Smooth muscle cell (in vitro differentiated cells): Measurements from ENCODE around the gene CCIN. TPM values are rescaled to one million over a fixed set of nuclear protein-coding genes. Genes with fewer than 3 reads are reported as not detected.

Experiments
- DNase-seq: peaks from one replicate; lab custom pipeline; 2025; ENCODE audit not compliant: unreplicated experiment; lab: John Stamatoyannopoulos, UW
- H2AFZ ChIP-seq: fragments of 200-600 bp; sonication (generic); 2 replicates; pipeline ENCODE4 v1.6.0; 2016; ENCODE audit warnings: antibody characterized with exemption, low read depth, mild to moderate bottlenecking
- H3F3A ChIP-seq: fragments of 200-600 bp; sonication (generic); 2 replicates; pipeline ENCODE4 v1.6.0; 2017; ENCODE audit warnings: antibody characterized with exemption, low read depth
- H3K27ac ChIP-seq: fragments of 200-600 bp; sonication (generic); 2 replicates; pipeline ENCODE4 v1.5.1; 2016; ENCODE audit warnings: low read depth, mild to moderate bottlenecking
- H3K27me3 ChIP-seq: fragments of 200-600 bp; sonication (generic); 2 replicates; pipeline ENCODE4 v1.6.1; 2016; ENCODE audit warnings: low read depth, mild to moderate bottlenecking
- H3K36me3 ChIP-seq: fragments of 200-600 bp; sonication (generic); 2 replicates; pipeline ENCODE4 v1.5.1; 2016; ENCODE audit warnings: low read depth
- H3K4me1 ChIP-seq: fragments of 200-600 bp; sonication (generic); 2 replicates; pipeline ENCODE4 v1.5.1; 2016; ENCODE audit warnings: low read depth
- H3K4me2 ChIP-seq: fragments of 200-600 bp; sonication (generic); 2 replicates; pipeline ENCODE4 v1.6.0; 2016; ENCODE audit warnings: mild to moderate bottlenecking
- H3K4me3 ChIP-seq: fragments of 200-600 bp; sonication (generic); 2 replicates; pipeline ENCODE4 v1.5.1; 2016; ENCODE audit warnings: mild to moderate bottlenecking
- H3K79me2 ChIP-seq: fragments of 200-600 bp; sonication (generic); 2 replicates; pipeline ENCODE4 v1.6.0; 2016; ENCODE audit warnings: low read depth, mild to moderate bottlenecking
- H3K9ac ChIP-seq: fragments of 200-600 bp; sonication (generic); 2 replicates; pipeline ENCODE4 v1.6.0; 2016; ENCODE audit warnings: low read depth
- H3K9me3 ChIP-seq: fragments of 200-600 bp; sonication (generic); replicated peaks from 2 replicates; pipeline ENCODE4 v1.5.1; 2016; ENCODE audit warnings: low read depth
- H4K20me1 ChIP-seq: fragments of 200-600 bp; sonication (generic); 2 replicates; pipeline ENCODE4 v1.6.0; 2016; ENCODE audit warnings: low read depth
- WGBS: methylation state at CpG from one replicate; pipeline ENCODE4 v1.1.7; 2016; ENCODE audit warnings: low lambda C conversion rate; 5-methylcytosine and 5-hydroxymethylcytosine counted together
- polyA plus RNA-seq: library from polyadenylated mRNA; unstranded; fragments of >200 nt; fragmentation: Nextera tagmentation; extraction: Ambion mirVana; gene quantifications from 2 replicates; pipeline ENCODE4 v1.2.1, GENCODE V29; 2016
- total RNA-seq: library from RNA; depleted of rRNA; stranded (reverse); fragments of >200 nt; gene quantifications from 2 replicates; pipeline ENCODE4 v1.2.3, GENCODE V29; 2014
- TF ChIP-seq, protein P1 (sequence below): fragments of 200-600 bp; sonication (generic); IDR thresholded peaks from 2 replicates; pipeline ENCODE4 v1.5.1; 2017; ENCODE audit warnings: borderline replicate concordance, mild to moderate bottlenecking, antibody characterized with exemption; ENCODE audit not compliant: insufficient read depth, poor library complexity, severe bottlenecking

Gene CCIN
- total and polyA plus RNA-seq, 2 experiments from 2014 or later: 0.31 to 1.3 TPM

DNA sequence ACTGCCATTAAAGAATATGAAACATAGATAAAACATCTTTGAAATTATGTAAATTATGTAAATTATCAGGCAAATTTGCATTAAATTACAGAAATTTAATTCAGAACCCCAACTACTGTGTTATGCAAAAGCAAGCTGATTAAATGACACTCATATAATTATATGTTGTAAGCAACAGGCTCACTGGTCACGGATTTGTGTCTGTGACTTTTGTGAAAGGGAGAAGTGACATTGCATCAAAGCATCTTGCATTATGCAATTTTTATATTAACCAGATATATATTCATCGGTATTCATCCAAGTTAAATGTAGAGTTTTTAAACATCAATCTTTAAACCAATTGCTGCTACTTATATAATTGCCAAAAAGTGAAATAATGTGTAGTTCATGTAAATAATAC, 45.7 kb upstream of the CCIN start:
- no peaks in the 10 kb centered on the region for H3F3A ChIP-seq
- no peaks in the 10 kb centered on the region for H3K27me3 ChIP-seq
- no peak overlapping the region for H2AFZ ChIP-seq
- no peaks in the 10 kb centered on the region for H3K79me2 ChIP-seq
- H3K4me3 ChIP-seq: no peak overlapping the region
- no peak overlapping the region for H3K4me2 ChIP-seq
- WGBS: 96% methylated on average over 2 of the region's 2 CpGs
- peaks cover 14% of the 10 kb centered on the region for H3K36me3 ChIP-seq
- no peak overlapping the region for H3K27ac ChIP-seq
- DNase-seq: no peak
- H3K4me1 ChIP-seq: no peaks in the 10 kb centered on the region
- H3K9me3 ChIP-seq: no peaks in the 10 kb centered on the region
- no peak overlapping the region for H3K9ac ChIP-seq
- no peaks in the 10 kb centered on the region for H4K20me1 ChIP-seq
- TF ChIP-seq, protein P1, sequence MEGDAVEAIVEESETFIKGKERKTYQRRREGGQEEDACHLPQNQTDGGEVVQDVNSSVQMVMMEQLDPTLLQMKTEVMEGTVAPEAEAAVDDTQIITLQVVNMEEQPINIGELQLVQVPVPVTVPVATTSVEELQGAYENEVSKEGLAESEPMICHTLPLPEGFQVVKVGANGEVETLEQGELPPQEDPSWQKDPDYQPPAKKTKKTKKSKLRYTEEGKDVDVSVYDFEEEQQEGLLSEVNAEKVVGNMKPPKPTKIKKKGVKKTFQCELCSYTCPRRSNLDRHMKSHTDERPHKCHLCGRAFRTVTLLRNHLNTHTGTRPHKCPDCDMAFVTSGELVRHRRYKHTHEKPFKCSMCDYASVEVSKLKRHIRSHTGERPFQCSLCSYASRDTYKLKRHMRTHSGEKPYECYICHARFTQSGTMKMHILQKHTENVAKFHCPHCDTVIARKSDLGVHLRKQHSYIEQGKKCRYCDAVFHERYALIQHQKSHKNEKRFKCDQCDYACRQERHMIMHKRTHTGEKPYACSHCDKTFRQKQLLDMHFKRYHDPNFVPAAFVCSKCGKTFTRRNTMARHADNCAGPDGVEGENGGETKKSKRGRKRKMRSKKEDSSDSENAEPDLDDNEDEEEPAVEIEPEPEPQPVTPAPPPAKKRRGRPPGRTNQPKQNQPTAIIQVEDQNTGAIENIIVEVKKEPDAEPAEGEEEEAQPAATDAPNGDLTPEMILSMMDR: no peak

DNA sequence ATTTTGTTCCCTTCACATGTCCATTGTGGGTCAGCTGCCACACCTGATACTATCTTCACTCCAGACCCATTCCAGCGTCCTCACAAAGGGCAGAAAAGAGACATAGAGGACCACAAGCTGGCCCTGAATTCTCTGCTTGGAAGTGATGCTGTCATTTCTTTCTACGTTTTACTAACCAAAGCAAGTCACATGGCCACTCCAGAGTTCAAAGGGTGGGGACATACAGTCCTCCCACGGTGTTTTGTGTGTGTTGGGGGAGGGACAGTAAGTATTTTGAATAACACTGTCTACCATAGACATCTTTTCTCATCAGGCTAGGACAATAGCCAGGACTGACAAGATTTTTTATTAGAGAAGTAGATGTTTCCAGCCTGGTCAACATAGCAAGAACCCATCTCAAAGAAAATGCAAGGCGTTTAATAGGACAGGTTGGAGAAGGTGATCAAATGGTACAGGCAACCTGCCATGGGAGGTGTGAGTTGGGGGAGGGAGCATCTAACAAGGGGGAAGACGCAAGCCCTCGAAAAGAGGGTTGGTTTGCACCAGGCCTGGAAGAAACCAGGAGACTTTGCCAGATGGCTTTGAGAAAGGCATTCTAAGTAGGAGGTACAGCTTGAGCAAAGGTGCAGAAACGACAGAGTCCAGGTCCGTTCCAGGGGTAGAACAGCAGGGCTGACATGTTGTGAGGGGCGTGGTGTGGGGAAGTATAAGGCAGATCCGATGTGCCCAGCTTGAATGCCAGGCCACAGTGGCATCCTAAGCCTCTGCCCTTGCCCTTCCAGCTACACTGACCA, 43.9 kb upstream of the CCIN start:
- H3K9me3 ChIP-seq: no peaks in the 10 kb centered on the region
- H3K27ac ChIP-seq: no peak overlapping the region
- H3K4me3 ChIP-seq: no peak overlapping the region
- H3K27me3 ChIP-seq: no peaks in the 10 kb centered on the region
- TF ChIP-seq, protein P1: no peak
- no peak overlapping the region for H2AFZ ChIP-seq
- H3F3A ChIP-seq: no peaks in the 10 kb centered on the region
- H3K9ac ChIP-seq: no peak overlapping the region
- no peaks in the 10 kb centered on the region for H4K20me1 ChIP-seq
- no peaks in the 10 kb centered on the region for H3K4me1 ChIP-seq
- DNase-seq: no peak
- H3K4me2 ChIP-seq: no peak overlapping the region
- H3K79me2 ChIP-seq: no peaks in the 10 kb centered on the region
- peaks cover 14% of the 10 kb centered on the region for H3K36me3 ChIP-seq
- 88% methylated on average over 10 of the region's 10 CpGs for WGBS

DNA sequence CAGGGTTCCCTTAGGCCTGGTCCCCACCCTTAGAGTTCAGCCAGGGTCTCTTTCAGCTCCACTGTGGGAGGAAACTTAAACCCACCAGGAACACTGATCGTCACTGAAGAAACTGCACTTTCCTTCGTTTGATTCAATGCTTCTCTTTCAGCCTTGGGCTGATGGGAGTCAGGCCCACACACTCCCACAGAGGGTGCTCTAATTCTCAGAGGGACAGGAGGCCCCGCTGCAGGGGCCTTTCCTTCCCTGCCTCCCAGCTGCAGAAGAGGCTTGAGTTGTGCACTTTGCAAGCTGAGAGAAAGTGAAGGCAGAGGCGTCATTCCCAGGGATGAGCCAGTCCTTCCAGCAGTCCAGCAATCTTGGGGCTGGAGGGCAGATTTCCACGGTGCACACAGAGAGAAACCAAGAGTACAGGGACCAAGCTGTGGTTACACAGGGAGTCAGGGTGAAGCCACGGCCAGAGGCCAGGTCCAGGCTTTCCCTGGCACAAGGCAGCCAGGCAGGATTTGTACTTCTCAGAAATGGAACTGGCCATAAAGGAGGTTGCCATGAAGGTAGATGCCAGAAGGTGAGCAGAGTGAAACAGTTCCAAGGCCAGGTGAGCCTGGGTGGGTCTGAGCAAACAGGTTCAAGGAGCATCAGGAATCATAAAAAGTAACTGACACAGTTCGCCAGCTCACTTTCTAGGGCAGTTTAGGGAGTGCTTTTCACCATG, 43.0 kb upstream of the CCIN start:
- H3K4me3 ChIP-seq: no peak overlapping the region
- no peak overlapping the region for H3K27ac ChIP-seq
- DNase-seq: no peak
- peaks cover 14% of the 10 kb centered on the region for H3K36me3 ChIP-seq
- H3K27me3 ChIP-seq: no peaks in the 10 kb centered on the region
- no peaks in the 10 kb centered on the region for H3K79me2 ChIP-seq
- no peak overlapping the region for H2AFZ ChIP-seq
- no peaks in the 10 kb centered on the region for H3K9me3 ChIP-seq
- 68% methylated on average over 7 of the region's 7 CpGs for WGBS
- TF ChIP-seq, protein P1: no peak
- H3F3A ChIP-seq: no peaks in the 10 kb centered on the region
- H3K4me1 ChIP-seq: no peaks in the 10 kb centered on the region
- no peak overlapping the region for H3K4me2 ChIP-seq
- no peaks in the 10 kb centered on the region for H4K20me1 ChIP-seq
- H3K9ac ChIP-seq: no peak overlapping the region
